ENCODE measurements around the gene HCCS.

Gene HCCS

DNA sequence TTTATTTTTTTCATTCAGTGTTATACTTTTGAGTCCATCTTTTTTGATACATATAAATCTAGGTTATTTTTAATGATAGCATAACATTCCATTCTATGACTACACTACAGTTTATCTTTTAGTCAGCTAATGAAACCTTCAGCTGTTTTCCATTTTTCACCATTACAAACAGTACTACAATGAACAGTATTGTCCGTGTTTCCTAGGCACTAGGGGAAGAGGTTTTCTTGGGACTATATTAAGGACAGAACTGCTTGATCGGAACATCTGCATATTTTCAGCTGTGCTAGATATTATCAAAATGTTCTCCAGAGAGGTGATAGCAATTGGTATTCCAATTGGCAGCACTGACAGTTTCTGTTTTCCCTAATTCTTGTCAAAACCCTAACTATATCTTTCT lies 44.3 kb upstream of the HCCS start:
- Histone ChIP-seq H3K4me1 (ENCODE audit: insufficient read depth, low read length, severe bottlenecking) (no peaks in the 10 kb centered on the region), H3K27ac (ENCODE audit: low read depth, low read length, poor library complexity, severe bottlenecking) (no peak overlapping the region), H3K9me3 (ENCODE audit: low read length) (no peaks in the 10 kb centered on the region), H3K9me2 (ENCODE audit: low read depth, low read length) (no peaks in the 10 kb centered on the region), H3K9ac (ENCODE audit: low read length) (no peak overlapping the region), H3K4me2 (ENCODE audit: low read length) (no peak overlapping the region), H2AFZ (ENCODE audit: low read length) (no peak overlapping the region), H3K27me3 (ENCODE audit: insufficient read depth, low read length) (no peaks in the 10 kb centered on the region), H3K79me2 (ENCODE audit: insufficient read depth, low read length) (no peaks in the 10 kb centered on the region), H4K20me1 (ENCODE audit: insufficient read depth, low read length) (no peaks in the 10 kb centered on the region), H3K4me3 (ENCODE audit: low read depth, low read length, poor library complexity, severe bottlenecking) (no peak overlapping the region), H3F3A (ENCODE audit: insufficient read depth, low read length) (no peaks in the 10 kb centered on the region), H3K36me3 (ENCODE audit: insufficient read depth, low read length) (no peaks in the 10 kb centered on the region)
- TF ChIP-seq, protein P1, sequence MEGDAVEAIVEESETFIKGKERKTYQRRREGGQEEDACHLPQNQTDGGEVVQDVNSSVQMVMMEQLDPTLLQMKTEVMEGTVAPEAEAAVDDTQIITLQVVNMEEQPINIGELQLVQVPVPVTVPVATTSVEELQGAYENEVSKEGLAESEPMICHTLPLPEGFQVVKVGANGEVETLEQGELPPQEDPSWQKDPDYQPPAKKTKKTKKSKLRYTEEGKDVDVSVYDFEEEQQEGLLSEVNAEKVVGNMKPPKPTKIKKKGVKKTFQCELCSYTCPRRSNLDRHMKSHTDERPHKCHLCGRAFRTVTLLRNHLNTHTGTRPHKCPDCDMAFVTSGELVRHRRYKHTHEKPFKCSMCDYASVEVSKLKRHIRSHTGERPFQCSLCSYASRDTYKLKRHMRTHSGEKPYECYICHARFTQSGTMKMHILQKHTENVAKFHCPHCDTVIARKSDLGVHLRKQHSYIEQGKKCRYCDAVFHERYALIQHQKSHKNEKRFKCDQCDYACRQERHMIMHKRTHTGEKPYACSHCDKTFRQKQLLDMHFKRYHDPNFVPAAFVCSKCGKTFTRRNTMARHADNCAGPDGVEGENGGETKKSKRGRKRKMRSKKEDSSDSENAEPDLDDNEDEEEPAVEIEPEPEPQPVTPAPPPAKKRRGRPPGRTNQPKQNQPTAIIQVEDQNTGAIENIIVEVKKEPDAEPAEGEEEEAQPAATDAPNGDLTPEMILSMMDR (IDR thresholded peaks at IDR 0.05; ENCODE audit: low read length): no peak
- no peak for TF ChIP-seq EZH2 (IDR thresholded peaks at IDR 0.05; ENCODE audit: borderline replicate concordance, low read length)

DNA sequence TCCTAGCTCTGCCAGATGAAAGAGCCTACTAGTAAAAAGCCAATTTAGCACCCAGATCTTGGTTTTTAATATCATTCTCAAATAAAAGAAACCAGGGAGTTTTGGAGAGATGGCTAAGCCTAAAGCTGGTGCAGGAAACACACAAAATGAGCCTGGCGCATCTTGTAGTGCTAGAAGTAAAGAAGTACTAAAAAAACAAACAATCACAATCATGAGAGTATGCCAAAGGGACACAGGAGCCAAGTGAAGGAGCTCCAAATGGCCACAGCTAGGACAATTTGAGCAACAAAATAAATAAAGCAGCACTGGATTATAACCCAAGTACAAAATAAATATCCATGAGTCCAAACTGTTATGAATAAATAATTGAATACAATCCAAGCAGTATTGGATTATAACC lies 37.8 kb upstream of the HCCS start:
- TF ChIP-seq, protein P1 (IDR thresholded peaks at IDR 0.05; ENCODE audit: low read length): no peak
- no peak for TF ChIP-seq EZH2 (IDR thresholded peaks at IDR 0.05; ENCODE audit: borderline replicate concordance, low read length)
- no peaks in the 10 kb centered on the region for H3K79me2 ChIP-seq (ENCODE audit: insufficient read depth, low read length)

DNA sequence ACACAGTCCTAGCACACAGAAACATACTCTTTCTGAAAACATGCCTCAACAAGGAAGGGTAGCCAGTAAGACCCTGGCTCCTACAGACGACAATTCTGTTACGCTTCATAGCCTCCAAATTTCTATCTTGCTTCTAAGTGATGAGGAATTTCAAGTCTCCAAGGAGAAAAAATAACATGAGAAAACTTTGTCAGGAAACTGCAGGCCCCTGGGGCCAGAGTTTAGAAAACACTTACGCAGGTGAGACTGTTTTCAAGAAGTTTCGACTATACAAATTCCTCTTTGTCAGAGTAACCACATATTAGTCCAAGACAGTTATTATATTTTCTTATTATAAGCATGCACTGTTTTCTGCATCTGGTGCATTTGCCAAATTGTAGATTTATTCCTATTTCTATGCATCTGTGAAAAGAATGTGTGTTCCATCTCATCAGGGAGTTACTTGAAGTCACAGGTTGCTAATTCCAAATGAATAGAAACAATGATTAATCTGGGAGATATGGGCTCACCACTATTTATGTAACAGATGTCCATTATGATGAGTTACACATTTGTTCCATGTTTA lies 30.3 kb upstream of the HCCS start:
- Histone ChIP-seq H2AFZ (ENCODE audit: low read length) (no peak overlapping the region), H4K20me1 (ENCODE audit: insufficient read depth, low read length) (no peaks in the 10 kb centered on the region), H3K4me3 (ENCODE audit: low read depth, low read length, poor library complexity, severe bottlenecking) (no peak overlapping the region), H3K4me1 (ENCODE audit: insufficient read depth, low read length, severe bottlenecking) (no peaks in the 10 kb centered on the region), H3K9ac (ENCODE audit: low read length) (no peak overlapping the region), H3K27me3 (ENCODE audit: insufficient read depth, low read length) (no peaks in the 10 kb centered on the region), H3K27ac (ENCODE audit: low read depth, low read length, poor library complexity, severe bottlenecking) (no peak overlapping the region), H3K4me2 (ENCODE audit: low read length) (no peak overlapping the region), H3K9me2 (ENCODE audit: low read depth, low read length) (no peaks in the 10 kb centered on the region), H3K79me2 (ENCODE audit: insufficient read depth, low read length) (no peaks in the 10 kb centered on the region), H3F3A (ENCODE audit: insufficient read depth, low read length) (no peaks in the 10 kb centered on the region), H3K9me3 (ENCODE audit: low read length) (no peaks in the 10 kb centered on the region), H3K36me3 (ENCODE audit: insufficient read depth, low read length) (no peaks in the 10 kb centered on the region)
- TF ChIP-seq EZH2 (IDR thresholded peaks at IDR 0.05; ENCODE audit: borderline replicate concordance, low read length): no peak
- TF ChIP-seq, protein P1 (IDR thresholded peaks at IDR 0.05; ENCODE audit: low read length): no peak

More for the DNA sequence above, 37.8 kb upstream of the HCCS start:
- no peaks in the 10 kb centered on the region for H3K36me3 ChIP-seq (ENCODE audit: insufficient read depth, low read length)
- no peaks in the 10 kb centered on the region for H3F3A ChIP-seq (ENCODE audit: insufficient read depth, low read length)
- H4K20me1 ChIP-seq (ENCODE audit: insufficient read depth, low read length): no peaks in the 10 kb centered on the region
- H3K4me1 ChIP-seq (ENCODE audit: insufficient read depth, low read length, severe bottlenecking): no peaks in the 10 kb centered on the region
- no peaks in the 10 kb centered on the region for H3K9me2 ChIP-seq (ENCODE audit: low read depth, low read length)
- H2AFZ ChIP-seq (ENCODE audit: low read length): no peak overlapping the region
- no peak overlapping the region for H3K27ac ChIP-seq (ENCODE audit: low read depth, low read length, poor library complexity, severe bottlenecking)
- H3K27me3 ChIP-seq (ENCODE audit: insufficient read depth, low read length): no peaks in the 10 kb centered on the region
- H3K9ac ChIP-seq (ENCODE audit: low read length): no peak overlapping the region
- H3K9me3 ChIP-seq (ENCODE audit: low read length): no peaks in the 10 kb centered on the region
- no peak overlapping the region for H3K4me2 ChIP-seq (ENCODE audit: low read length)
- no peak overlapping the region for H3K4me3 ChIP-seq (ENCODE audit: low read depth, low read length, poor library complexity, severe bottlenecking)

Data from OCI-LY1 (cell line).